IPS-15b (cell line): ENCODE results near the gene TCHHL1.

Experiments used
- H3K27me3 ChIP-seq: one replicate; pipeline ENCODE4 v1.6.1; 2013; ENCODE audit warnings: low read length; ENCODE audit not compliant: control insufficient read depth, insufficient read depth
- H3K36me3 ChIP-seq: one replicate; pipeline ENCODE4 v1.6.1; 2013; ENCODE audit warnings: low read length; ENCODE audit not compliant: control insufficient read depth, insufficient read depth
- H3K4me1 ChIP-seq: one replicate; pipeline ENCODE4 v1.6.1; 2013; ENCODE audit warnings: mild to moderate bottlenecking, low read length; ENCODE audit not compliant: control insufficient read depth, insufficient read depth
- H3K4me3 ChIP-seq: one replicate; pipeline ENCODE4 v1.5.1; 2013; ENCODE audit warnings: low read depth, low read length
- H3K9ac ChIP-seq: one replicate; pipeline ENCODE4 v1.6.1; 2013; ENCODE audit warnings: low read depth, mild to moderate bottlenecking, low read length
- H3K9me3 ChIP-seq: one replicate; pipeline ENCODE4 v1.6.1; 2013; ENCODE audit warnings: mild to moderate bottlenecking, low read length; ENCODE audit not compliant: control insufficient read depth, insufficient read depth

The TCHHL1 gene

DNA sequence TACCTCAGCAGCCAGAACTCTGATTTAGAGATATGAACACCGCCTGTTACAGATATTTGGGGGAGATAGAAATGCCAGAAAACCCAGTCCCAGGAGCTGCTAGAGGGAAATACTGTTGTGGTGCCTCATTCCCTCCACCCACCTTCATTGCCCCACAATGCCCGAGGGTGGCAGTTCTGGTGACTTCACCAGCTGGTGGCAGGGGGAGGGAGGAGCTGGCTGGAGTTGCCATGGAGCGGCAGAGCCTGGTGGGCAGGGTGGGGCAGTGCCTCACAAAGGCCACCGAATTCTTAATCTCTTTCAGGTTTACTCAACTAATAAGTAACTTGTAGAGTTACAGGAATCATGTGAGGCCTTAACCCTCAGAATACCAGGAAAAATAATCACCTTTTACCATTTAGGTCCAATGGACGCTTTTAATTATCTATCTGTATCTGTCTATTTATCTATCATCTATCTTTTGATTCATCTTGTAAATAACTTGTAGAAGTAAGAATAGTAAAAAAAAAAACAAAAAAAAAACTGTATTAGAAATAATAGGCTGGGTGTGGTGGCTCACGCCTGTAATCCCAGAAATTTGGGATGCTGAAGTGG, 40.4 kb downstream of the TCHHL1 start:
- peak overlapping the region; percentile 1 for H3K9ac ChIP-seq
- H3K36me3 ChIP-seq, result no peaks in the 10 kb centered on the region
- H3K27me3 ChIP-seq, result peaks cover 11% of the 10 kb centered on the region
- H3K4me3 ChIP-seq, result peak overlapping the region; percentile 39
- peaks cover 23% of the 10 kb centered on the region for H3K4me1 ChIP-seq
- H3K9me3 ChIP-seq, result no peaks in the 10 kb centered on the region

DNA sequence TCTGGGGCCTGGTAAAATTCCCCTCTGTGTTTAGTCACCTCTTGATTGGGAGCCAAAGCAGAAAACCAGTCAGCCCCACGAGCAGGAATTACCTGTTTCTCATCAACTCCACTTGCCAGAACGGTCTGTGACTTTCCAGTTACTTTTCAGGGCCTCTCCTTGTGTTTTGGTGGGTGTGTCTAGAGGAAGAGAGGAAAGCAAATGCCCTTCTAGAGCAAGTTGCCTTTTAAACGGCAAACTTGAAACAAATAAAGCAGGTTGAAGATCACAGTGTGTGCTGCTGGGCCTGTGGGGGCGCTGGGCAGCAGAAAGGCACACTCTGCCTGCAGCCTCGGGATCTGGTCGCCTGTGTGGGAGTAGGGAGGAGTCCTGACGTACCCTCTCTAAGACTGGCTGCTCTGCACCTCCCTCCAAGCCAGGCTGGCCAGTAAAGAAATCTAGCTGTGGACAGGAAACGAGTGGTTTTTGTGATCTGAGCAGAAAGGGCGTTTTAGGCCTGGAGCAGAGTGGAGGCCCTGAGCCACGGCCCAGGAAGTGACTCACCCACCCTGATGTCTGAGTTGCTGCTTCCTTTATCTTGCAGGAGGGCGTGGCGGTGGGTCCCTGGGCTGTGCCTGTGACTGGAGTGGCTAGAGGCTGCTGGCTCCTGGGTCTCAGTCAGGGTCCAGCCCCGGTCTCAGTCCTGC, 41.0 kb downstream of the TCHHL1 start:
- H3K4me1 ChIP-seq, result peaks cover 25% of the 10 kb centered on the region
- H3K27me3 ChIP-seq, result peaks cover 5% of the 10 kb centered on the region
- peak overlapping the region; percentile 39 for H3K4me3 ChIP-seq
- H3K36me3 ChIP-seq, result no peaks in the 10 kb centered on the region
- H3K9me3 ChIP-seq, result no peaks in the 10 kb centered on the region
- H3K9ac ChIP-seq, result peak overlapping the region; percentile 1

DNA sequence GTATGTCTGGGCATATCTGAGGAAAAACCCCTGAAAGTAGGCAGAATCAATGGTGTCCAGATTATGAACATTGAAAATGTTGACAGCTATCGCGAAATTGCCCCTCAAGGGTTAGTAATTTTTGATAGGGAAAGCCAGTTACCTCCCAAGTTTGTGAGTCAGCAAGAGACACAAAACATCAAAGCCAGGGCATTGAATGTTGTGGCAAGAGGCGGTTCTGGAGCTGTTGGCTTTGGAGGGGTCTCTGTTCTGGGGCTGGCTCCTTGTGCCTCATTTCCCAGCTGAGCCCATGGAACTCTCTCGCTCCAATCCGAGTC, 41.5 kb downstream of the TCHHL1 start:
- Histone ChIP-seq H3K4me1 (peaks cover 28% of the 10 kb centered on the region), H3K36me3 (no peaks in the 10 kb centered on the region), H3K9ac (peak overlapping the region; percentile 1), H3K27me3 (peaks cover 5% of the 10 kb centered on the region), H3K9me3 (no peaks in the 10 kb centered on the region), H3K4me3 (peak overlapping the region; percentile 6)

DNA sequence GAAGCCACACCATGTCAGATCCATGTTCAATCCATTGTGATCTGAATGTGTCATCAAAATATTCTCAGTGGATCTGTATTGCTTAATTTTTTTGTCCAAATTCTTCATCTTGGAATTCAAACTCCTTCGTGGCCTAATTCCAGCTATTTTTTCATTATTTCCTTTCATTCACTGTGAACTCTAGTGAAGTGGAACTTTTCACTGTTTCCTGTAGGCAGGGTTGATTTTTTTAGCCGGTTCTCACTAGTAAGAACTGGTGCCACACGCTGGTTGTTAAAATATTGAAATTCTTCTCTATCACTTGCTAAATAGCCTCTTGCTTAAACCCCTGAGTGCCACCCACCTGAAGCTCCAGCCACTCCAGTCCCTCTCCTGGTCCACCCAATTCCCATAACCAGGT, 44.5 kb downstream of the TCHHL1 start:
- peaks cover 27% of the 10 kb centered on the region for H3K27me3 ChIP-seq
- H3K4me1 ChIP-seq, result peaks cover 28% of the 10 kb centered on the region
- no peaks in the 10 kb centered on the region for H3K9me3 ChIP-seq
- H3K4me3 ChIP-seq, result no peak overlapping the region
- H3K9ac ChIP-seq, result no peak overlapping the region
- no peaks in the 10 kb centered on the region for H3K36me3 ChIP-seq

DNA sequence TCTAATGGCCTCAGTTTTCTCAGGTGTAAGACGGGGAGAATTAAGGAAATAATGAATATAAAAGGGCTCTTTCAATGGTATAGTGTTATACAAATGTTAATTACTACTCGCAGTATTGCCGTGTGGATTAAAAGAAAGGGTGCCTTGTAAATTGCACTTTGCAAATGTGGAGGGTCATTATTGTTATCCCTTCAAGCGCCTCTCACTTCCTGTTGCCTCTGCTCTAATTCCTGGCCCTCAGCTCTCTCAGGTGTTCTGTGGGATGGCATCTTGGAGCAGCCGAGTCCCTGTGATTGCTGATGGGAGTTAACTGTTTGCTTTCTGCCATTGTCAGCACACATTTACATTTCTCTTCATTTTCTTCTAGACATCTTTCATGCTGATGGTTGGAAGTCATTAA, 45.0 kb downstream of the TCHHL1 start:
- no peaks in the 10 kb centered on the region for H3K9me3 ChIP-seq
- no peak overlapping the region for H3K9ac ChIP-seq
- no peaks in the 10 kb centered on the region for H3K36me3 ChIP-seq
- H3K4me3 ChIP-seq, result no peak overlapping the region
- H3K4me1 ChIP-seq, result peaks cover 28% of the 10 kb centered on the region
- H3K27me3 ChIP-seq, result peaks cover 27% of the 10 kb centered on the region

DNA sequence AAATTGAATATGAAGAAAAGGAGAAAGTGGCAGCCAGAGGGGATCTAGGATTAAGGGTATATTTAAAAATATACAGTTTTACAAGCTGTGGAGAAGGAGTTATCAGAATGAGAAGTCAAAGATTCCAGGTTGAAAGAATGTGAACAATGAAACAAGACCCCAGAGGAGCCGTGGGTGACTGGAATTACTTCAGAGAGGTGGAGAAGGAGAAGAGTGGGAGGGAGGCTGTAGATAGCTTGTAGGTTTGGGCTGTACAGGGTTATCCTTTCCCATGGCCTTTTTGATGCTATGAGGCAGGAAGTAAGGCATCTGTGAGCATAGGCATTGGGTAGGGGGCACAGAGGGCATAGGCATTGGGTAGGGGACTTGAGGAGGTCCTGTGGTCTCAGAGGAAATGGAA, 46.8 kb downstream of the TCHHL1 start:
- peaks cover 19% of the 10 kb centered on the region for H3K4me1 ChIP-seq
- no peak overlapping the region for H3K9ac ChIP-seq
- H3K27me3 ChIP-seq, result peaks cover 27% of the 10 kb centered on the region
- H3K9me3 ChIP-seq, result no peaks in the 10 kb centered on the region
- no peaks in the 10 kb centered on the region for H3K36me3 ChIP-seq
- no peak overlapping the region for H3K4me3 ChIP-seq

DNA sequence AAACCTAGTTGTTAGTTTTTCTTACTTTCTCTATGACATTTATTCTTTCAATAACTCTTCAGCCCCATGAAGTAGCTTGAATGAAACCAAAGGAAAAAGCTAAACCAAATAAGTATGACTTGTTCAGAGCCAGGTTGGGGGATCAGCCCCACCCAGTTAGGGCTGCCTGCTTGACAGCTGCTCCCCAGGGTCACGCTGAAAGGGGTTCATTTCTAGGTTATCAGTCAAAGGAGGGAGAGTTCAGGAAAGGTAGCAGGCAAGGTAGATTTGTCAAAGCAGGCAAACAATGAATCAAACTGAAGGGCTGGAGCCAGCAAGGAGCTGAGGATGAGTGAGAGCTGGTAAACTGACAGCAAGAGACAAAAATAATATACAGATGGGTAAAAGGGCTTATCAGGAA, 49.0 kb downstream of the TCHHL1 start:
- Histone ChIP-seq H3K27me3 (peaks cover 27% of the 10 kb centered on the region), H3K4me1 (peaks cover 22% of the 10 kb centered on the region), H3K4me3 (no peak overlapping the region), H3K9ac (no peak overlapping the region), H3K9me3 (no peaks in the 10 kb centered on the region), H3K36me3 (no peaks in the 10 kb centered on the region)

DNA sequence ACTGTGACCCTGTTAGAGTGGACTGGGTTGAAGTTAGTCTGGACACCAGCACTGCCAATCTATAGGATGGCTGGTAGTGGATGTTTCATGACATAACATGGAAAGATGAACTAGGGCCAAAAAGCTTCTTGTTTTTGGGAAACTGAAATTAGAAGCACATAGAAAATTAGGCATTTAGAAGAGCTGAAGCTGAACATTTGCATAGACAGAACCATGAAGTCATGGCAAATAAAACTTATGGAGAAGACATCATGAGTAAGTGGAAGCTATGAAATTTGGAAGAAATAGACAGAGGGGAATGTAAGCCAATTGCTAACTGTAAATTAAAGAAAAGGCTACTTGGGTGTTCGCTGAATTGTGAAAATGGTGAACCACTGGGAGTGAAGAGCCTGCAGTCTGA, 49.4 kb downstream of the TCHHL1 start:
- Histone ChIP-seq H3K4me3 (no peak overlapping the region), H3K27me3 (peaks cover 27% of the 10 kb centered on the region), H3K9ac (no peak overlapping the region), H3K9me3 (no peaks in the 10 kb centered on the region), H3K4me1 (peaks cover 20% of the 10 kb centered on the region), H3K36me3 (no peaks in the 10 kb centered on the region)

DNA sequence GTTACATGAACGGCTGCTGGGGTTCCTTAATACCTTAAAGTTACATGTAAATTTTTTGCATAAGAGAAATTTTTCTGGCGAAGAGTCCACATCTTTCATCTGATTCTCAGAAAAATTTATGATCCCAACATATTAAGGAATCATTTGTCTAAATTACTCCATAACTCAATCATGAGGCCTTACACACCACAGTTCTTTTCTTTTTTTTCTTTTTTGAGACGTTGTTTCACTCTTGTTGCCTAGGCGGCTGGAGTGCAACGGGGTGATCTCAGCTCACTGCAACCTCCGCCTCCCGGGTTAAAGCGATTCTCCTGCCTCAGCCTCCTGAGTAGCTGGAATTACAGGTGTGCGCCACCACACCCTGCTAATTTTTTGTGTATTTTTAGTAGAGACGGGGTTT, 50.0 kb downstream of the TCHHL1 start:
- peaks cover 27% of the 10 kb centered on the region for H3K27me3 ChIP-seq
- no peaks in the 10 kb centered on the region for H3K36me3 ChIP-seq
- no peaks in the 10 kb centered on the region for H3K9me3 ChIP-seq
- H3K9ac ChIP-seq, result no peak overlapping the region
- H3K4me1 ChIP-seq, result peaks cover 15% of the 10 kb centered on the region
- H3K4me3 ChIP-seq, result no peak overlapping the region

DNA sequence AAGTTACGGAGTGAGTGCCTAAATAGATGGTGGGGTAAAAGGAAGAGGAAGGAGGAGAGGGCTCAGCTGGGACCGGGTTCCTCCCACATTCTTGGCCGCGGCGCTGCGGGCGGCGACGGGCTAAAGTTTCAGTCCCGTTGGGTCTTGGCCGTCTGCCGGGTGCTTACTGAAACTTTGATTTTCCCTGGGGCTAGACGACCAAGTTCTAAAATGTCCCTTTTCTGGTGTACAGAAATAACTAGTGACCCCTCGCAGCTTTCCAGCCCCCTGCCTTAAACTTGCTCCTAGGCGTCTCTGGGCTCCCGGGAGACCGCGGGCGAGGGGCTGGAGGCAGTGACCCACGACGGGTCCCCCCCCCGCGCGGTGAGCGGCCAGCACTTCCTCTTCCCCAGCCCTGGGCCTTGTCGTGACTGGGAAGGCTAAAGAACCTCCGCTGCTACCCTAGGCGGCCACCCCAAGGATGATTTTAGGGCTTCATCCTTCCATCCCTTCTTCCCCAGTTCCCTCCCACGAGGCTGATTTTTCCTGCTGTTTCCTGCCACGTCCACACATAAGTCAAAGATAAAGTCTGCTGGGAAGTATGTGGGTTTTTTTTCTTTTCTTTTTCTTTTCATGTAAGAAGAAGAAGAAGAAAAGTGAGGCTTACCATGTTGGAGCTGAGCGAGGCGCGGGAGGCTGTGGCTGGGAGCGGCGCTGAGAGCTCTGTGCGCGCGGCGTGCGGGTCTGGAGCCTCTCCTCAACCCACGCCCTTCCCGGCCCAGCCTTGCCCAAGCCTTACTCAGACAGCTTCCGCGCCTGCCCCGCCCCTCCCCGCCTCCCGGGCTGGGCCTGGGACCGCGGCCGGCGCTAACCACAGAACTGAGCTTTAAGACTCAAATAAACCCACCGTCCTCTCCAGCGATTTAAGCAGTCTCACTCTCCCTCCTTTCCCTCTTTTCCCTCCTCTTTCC, 52.3 kb downstream of the TCHHL1 start, which contains the start of gene S100A11:
Gene S100A11, minus strand, starts transcription at position 738 of the 950 bp plus-strand sequence. Its CDS starts 89 bp downstream, at position 649.
- Histone ChIP-seq H3K9me3 (no peaks in the 10 kb centered on the region), H3K27me3 (peaks cover 16% of the 10 kb centered on the region), H3K4me3 (peak within 1 kb of the TSS; percentile 69), H3K4me1 (peaks cover 9% of the 10 kb centered on the region), H3K36me3 (peaks cover 6% of the 10 kb centered on the region), H3K9ac (no peak within 1 kb of the TSS)

GRCh38 chr1:152035539-152036266, 53.2 kb downstream of the TCHHL1 start:
- Histone ChIP-seq H3K36me3 (peaks cover 6% of the 10 kb centered on the region), H3K4me3 (peak overlapping the region; percentile 69), H3K9ac (no peak overlapping the region), H3K27me3 (peaks cover 7% of the 10 kb centered on the region), H3K4me1 (peaks cover 9% of the 10 kb centered on the region), H3K9me3 (no peaks in the 10 kb centered on the region)
